HG03460 (cell line): Measurements from ENCODE around the gene ZNF100.
"Not testable (repeated sequence)": the region's sequence is repeated elsewhere in the genome, so short reads cannot be mapped to it uniquely, and the experiment has no call there.

Experiments used
- ATAC-seq: cut with Tn5 transposase; IDR thresholded peaks from one replicate; pipeline ENCODE4 v1.9.1; 2021; ENCODE audit not compliant: unreplicated experiment

ZNF100 gene

GRCh38 chr19:21705393-21705792 lies 62.0 kb downstream of the ZNF100 start:
- no peak for ATAC-seq

GRCh38 chr19:21704320-21704719 lies 63.1 kb downstream of the ZNF100 start:
- ATAC-seq: no peak

- ATAC-seq: no peak
These were observed 68.2 kb downstream of the ZNF100 start for GRCh38 chr19:21699197-21699596.

GRCh38 chr19:21698215-21698614 lies 69.2 kb downstream of the ZNF100 start:
- ATAC-seq: no peak

DNA sequence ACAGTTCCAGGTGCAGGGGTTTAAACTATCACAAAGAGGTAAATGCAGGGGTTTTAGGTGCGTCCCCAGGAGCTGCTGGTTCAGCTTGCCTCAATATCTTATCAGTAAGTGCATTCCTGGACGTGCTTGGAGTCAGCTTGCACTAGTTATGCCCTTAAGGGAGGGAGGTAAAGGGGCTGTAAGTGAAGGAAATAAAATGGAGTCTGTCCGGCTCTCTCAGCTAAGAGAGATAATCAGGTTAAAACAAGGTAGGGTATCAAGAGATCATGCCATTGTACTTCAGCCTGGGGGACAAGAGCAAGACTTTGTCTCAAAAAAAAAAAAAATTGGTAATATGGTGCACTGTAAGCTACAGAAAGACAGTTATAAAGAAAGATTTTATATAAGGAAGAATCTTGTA lies 69.7 kb downstream of the ZNF100 start:
- no peak for ATAC-seq

- no peak for ATAC-seq
These were observed 73.0 kb downstream of the ZNF100 start for GRCh38 chr19:21694171-21694906.

- no peak for ATAC-seq
These were observed 74.0 kb downstream of the ZNF100 start for GRCh38 chr19:21693399-21693798.

DNA sequence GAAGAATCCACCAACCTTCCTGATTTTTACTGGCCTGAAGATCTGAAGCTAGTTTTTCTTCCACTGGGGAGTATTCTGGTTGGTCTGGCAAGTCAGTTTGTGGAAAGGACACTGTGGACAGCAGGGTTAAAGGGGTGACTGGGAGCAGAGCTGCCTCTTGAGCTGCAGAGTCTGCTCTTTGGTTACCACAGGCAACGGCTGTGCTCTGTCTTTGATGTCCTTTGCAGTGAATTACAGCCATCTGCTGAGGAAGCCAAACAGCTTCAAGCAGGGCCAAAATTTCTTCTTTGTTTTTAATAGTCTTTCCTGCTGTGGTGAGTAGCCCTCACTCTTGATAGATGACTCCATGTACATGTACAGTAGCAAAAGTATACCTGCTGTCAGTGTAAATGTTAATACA lies 75.7 kb downstream of the ZNF100 start:
- no peak for ATAC-seq

DNA sequence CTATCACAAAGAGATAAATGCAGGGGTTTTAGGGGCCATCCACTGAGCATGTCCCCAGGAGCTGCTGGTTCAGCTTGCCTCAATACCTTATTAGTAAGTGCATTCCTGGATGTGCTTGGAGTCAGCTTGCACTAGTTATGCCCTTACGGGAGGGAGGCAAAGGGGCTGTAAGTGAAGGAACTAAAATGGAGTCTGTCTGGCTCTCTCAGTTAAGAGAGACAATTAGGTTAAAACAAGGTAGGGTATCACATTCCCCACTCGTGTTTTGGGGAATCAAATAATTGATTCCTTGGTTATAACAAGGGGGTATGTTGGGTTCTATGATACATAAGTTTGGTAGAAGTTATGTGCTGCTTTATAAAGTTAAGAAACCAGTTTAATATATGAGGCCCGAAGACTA lies 78.9 kb downstream of the ZNF100 start:
- no peak for ATAC-seq

DNA sequence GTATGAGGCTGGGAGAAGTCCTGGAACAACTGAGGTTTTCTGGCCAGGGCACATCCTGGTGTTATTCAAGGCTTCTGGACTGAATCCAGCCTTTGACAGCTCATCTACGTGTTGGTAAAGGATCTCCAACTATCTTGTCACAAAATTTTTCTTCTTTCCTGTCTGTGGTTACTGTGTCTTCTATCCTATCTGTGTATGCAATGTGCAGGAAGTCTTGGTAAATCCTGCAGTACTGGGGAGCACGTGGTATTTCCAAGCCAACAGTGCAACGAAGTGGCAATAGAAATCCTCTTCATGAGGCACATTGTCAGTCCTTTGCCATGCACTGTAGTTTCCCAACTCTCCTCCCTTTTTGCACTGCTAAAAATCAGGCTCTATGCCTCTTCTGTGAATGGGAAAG lies 86.7 kb downstream of the ZNF100 start:
- no peak for ATAC-seq

DNA sequence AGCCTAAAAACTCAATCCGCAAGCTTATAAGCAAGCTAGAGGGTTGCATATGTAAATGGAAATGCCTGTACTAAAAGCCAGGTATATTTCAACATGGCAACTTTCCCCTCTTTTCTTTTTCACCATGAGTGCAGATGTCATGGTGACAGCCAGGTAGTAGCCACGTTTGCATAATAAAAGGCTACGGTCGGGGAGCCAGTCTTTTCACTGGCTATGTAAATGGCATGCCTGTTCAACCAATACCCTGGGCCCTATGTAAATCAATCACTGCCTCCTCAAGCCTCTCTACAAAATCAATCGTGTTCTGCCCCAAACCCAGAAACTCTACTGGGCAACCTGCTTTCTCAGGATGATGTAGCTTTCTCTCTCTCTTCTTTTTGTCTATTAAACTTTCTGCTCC lies 87.4 kb downstream of the ZNF100 start:
- no peak for ATAC-seq

GRCh38 chr19:21677696-21678418 lies 89.5 kb downstream of the ZNF100 start:
- no peak for ATAC-seq

DNA sequence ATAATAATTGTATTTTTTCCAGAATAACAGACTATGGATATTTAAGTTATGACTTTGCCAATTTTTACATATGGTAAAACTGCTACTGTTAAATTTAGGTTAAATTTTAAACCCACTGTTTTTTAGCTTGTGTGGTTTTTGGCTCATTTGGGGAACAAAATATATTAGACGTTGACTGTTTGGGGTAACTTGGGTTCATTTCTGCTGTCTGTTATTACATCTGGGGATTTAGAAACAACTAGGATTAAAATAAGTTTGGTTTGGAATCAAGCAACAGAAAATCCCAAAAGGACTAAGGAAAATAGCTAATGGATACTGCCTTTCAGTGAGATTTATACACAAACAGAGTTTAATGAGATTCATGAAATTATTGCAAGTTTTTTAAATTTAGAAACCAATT lies 92.9 kb downstream of the ZNF100 start:
- no peak for ATAC-seq

DNA sequence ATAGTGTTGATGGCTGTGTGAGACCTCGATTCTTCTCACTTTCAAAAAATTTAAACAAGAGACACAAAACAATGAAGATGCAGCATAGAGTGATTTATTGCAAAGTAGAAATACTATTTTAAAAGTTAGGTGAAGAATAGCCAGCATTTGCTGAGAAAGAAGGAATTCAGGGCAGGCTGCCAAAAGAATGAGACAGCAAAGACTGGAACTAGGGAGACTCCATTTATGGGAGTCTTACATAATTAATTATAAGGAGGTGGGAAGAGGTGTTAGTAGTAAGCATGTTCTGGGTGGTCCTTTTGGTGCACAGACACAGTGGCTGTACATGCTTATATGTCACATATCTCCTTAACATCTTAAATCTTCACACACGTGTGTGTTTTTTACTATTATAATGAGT lies 93.9 kb downstream of the ZNF100 start:
- ATAC-seq: not testable (repeated sequence)
